ENCODE data around the gene RFX2.

- no peak for TF ChIP-seq CTCF (IDR thresholded peaks at IDR 0.05)
- no peak for TF ChIP-seq EZH2phosphoT487 (IDR thresholded peaks at IDR 0.05)
These were observed 45.7 kb upstream of the RFX2 start for GRCh38 chr19:6156033-6156432.
